GM10248 (cell line): ENCODE results near the gene C4orf50.

Source experiments
- CTCF ChIA-PET: fragments of 300-600 bp; sonication (Branson Sonifier 250); formaldehyde crosslinking; extraction: SDS; loops from one replicate; lab custom pipeline; 2021; ENCODE audit warnings: antibody characterized with exemption; lab: Yijun Ruan, JAX
- POLR2A ChIA-PET: fragments of 350-650 bp; sonication (Branson Sonifier 250); formaldehyde crosslinking; extraction: SDS; loops from one replicate; lab custom pipeline; 2020; ENCODE audit warnings: antibody characterized with exemption; lab: Yijun Ruan, JAX
- DNase-seq: peaks from one replicate; pipeline ENCODE4 v3.0.0; 2012; ENCODE audit errors: extremely low spot score
- CTCF ChIP-seq: IDR thresholded peaks from 2 replicates; pipeline ENCODE4 v1.5.1; 2012; ENCODE audit warnings: mild to moderate bottlenecking, low read depth; ENCODE audit errors: extremely low read depth, missing control alignments, control extremely low read depth

The C4orf50 gene

DNA sequence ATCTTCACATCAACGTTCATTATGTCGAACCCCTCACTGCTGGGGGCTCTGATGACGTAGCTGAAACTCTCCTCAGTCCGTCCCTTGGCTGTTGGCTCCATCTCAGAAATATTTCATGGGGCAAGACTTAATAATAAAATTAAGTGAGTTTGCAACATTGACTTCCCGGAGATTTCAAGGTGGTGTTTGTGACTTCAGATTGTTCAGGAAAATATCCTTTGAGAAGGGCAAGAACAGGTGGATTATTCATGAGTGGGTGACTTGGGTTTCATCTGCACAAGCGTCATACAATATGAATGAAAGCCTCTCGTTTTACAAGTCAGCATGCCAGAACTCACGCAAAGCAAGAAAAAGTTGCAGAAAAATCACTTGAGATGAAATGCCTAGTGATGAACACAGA lies at the start of gene C4orf50:
TSS of gene C4orf50 (minus strand) at position 101 of the 400 bp plus-strand sequence.
- no peak for TF ChIP-seq CTCF
- CTCF ChIA-PET: interaction anchor here (1.2 to 4.0 kb wide), 4 partner anchors 9 to 32 kb away, joined by 3 to 44 read pairs (median 8); no protein-coding TSS in a partner anchor
- DNase-seq: no peak
- POLR2A ChIA-PET: no interaction called here

GRCh38 chr4:6065934-6066590 lies 47.8 kb upstream of the C4orf50 start:
- POLR2A ChIA-PET: no interaction called here
- no peak for TF ChIP-seq CTCF
- CTCF ChIA-PET: interaction anchor here (1.1 to 1.7 kb wide), 2 partner anchors 10 to 13 kb away, joined by 3 to 4 read pairs; no protein-coding TSS in a partner anchor
- DNase-seq: no peak

DNA sequence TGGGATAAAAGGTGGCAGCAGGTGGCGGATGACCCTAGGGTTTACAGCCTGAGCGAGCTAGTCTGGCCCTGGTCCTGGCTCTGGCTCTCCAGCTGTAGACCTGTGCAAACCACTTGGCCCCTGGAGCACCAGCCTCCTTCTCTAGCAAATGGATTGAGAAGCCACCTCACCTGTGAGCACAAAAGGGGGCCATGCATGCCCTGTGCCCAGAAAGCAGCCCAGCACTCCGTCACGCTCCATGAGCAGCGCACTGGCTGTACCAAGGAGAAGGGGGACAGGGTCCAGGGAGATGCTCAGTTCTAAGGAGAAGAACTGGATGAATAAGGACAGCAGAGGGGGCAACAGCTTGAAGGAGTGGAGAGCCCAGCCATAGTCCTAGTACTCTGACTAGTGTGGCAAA lies 46.9 kb upstream of the C4orf50 start:
- DNase-seq: no peak

GRCh38 chr4:6064383-6064782 lies 46.2 kb upstream of the C4orf50 start:
- no peak for DNase-seq
- ChIA-PET CTCF (no interaction called here), POLR2A (no interaction called here)
- no peak for TF ChIP-seq CTCF

More for the DNA sequence above, 46.9 kb upstream of the C4orf50 start:
- CTCF ChIA-PET: no interaction called here
- POLR2A ChIA-PET: no interaction called here
- no peak for TF ChIP-seq CTCF

- POLR2A ChIA-PET: no interaction called here
- DNase-seq: no peak
- CTCF ChIA-PET: no interaction called here
- TF ChIP-seq CTCF: no peak
These were observed 45.5 kb upstream of the C4orf50 start for GRCh38 chr4:6063684-6064083.

DNA sequence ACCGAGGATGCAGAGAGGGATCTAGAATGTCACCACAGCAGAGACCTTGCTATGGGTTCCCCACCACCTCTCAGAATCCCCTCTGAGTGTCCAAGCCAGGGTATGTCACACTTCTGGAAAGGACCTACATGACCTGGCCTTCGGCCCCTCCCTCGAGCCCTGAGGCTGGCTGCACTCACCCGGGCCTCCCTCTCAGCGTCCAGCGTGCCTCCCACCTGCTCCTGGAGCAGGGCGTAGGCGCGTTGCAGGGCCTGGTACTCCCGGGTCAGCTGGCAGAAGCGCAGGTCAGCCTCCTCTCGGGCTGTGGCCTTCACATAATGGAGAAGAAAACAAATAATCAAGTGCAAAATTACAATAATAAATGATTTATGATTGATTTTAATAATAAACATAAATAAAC lies 43.9 kb upstream of the C4orf50 start:
- ChIA-PET CTCF (no interaction called here), POLR2A (no interaction called here)
- DNase-seq: no peak

More for the DNA sequence above, 43.9 kb upstream of the C4orf50 start:
- TF ChIP-seq CTCF: no peak
